K562 (cell line): Measurements from ENCODE around the gene KAT6B.

Experiments
- CTCF ChIP-seq, 3 experiments: IDR thresholded peaks in 2 of 3; conservative IDR thresholded peaks in 1 of 3; 2 replicates each; pipeline ENCODE4 v1.5.1; 2011 to 2012; ENCODE audit warnings: low read length in 3 of 3, mild to moderate bottlenecking in 3 of 3, control low read depth in 2 of 3, improper control_type of control experiment in 1 of 3, inconsistent platforms in 1 of 3, low read depth in 1 of 3, mixed read lengths in 1 of 3, moderate library complexity in 1 of 3; ENCODE audit not compliant: insufficient read depth in 2 of 3
- EP300 ChIP-seq: IDR thresholded peaks from 2 replicates; pipeline ENCODE4 v1.6.1; 2012; ENCODE audit warnings: low read length, improper control_type of control experiment
- RBBP5 ChIP-seq: fragments of 200-600 bp; sonication (generic); IDR thresholded peaks from 2 replicates; pipeline ENCODE4 v1.6.1; 2012; ENCODE audit warnings: borderline replicate concordance, mild to moderate bottlenecking, low read length, control low read depth, inconsistent platforms; ENCODE audit not compliant: insufficient read depth, poor library complexity, severe bottlenecking
- ZBTB2 ChIP-seq: fragments of 450-650 bp; IDR thresholded peaks from 2 replicates; pipeline ENCODE4 v1.6.1; 2016; ENCODE audit warnings: antibody characterized with exemption
- ZBTB34 ChIP-seq: fragments of 250-450 bp; sonication (Bioruptor Pico); IDR thresholded peaks from 2 replicates; pipeline ENCODE4 v1.8.0; 2021; ENCODE audit warnings: mild to moderate bottlenecking, moderate library complexity
- ZNF282 ChIP-seq: sonication (generic); formaldehyde crosslinking; IDR thresholded peaks from 2 replicates; pipeline ENCODE4 v1.8.1; 2023; ENCODE audit warnings: missing genetic modification reagents

DNA sequence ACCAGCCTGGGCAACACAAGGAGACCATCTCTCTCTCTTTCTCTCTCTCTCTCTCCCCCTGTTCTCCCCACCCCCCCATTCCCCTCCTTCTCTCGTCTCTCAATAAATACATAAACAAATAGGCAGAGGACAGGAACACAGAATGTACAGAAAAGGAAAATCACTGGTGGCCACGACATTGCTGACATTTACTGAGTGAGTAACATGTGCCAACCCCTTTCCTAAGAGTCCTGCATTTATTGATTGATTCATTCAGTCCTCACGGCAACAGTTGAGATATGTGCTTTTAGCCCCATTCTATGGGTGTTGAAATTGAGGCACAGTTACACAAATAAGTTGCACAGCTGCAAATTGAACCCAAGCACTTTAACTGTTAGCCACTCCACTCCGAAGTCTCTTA, 170.8 kb downstream of the KAT6B start:
- TF ChIP-seq RBBP5 = no peak
- no peak for TF ChIP-seq EP300
- no peak for TF ChIP-seq CTCF (IDR thresholded peaks at IDR 0.05 in 2 of 3, conservative IDR thresholded peaks at IDR 0.05 in 1 of 3; ENCODE audit: insufficient read depth in 2 of 3, low read depth in 1 of 3, low read length in 3 of 3)
- TF ChIP-seq ZBTB2 = no peak
- TF ChIP-seq ZBTB34 = no peak
- TF ChIP-seq ZNF282 (CRISPR knock-in tag) = no peak
